Measurements from ENCODE around the gene MYEF2.

GRCh38 chr15:48089702-48090101 is 88.4 kb downstream of the MYEF2 start:
- no peak for TF ChIP-seq EZH2 (IDR thresholded peaks at IDR 0.05; ENCODE audit: low read depth, unreplicated experiment)
- no peak for TF ChIP-seq CTCF (conservative IDR thresholded peaks at IDR 0.05; ENCODE audit: low read depth in 2 of 2)
- TF ChIP-seq ETS1 (IDR thresholded peaks at IDR 0.05) = no peak
- TF ChIP-seq POLR2AphosphoS5 (IDR thresholded peaks at IDR 0.05; ENCODE audit: low read depth) = no peak
- no peak for TF ChIP-seq EZH2phosphoT487 (IDR thresholded peaks at IDR 0.05; ENCODE audit: unreplicated experiment)
- no peak for TF ChIP-seq JUNB (IDR thresholded peaks at IDR 0.05; ENCODE audit: unreplicated experiment)
- no peak for TF ChIP-seq NANOG (IDR thresholded peaks at IDR 0.05; ENCODE audit: borderline replicate concordance)

Measured in GM23338 (cell line).